Measurements from ENCODE around the gene CUZD1.

DNA sequence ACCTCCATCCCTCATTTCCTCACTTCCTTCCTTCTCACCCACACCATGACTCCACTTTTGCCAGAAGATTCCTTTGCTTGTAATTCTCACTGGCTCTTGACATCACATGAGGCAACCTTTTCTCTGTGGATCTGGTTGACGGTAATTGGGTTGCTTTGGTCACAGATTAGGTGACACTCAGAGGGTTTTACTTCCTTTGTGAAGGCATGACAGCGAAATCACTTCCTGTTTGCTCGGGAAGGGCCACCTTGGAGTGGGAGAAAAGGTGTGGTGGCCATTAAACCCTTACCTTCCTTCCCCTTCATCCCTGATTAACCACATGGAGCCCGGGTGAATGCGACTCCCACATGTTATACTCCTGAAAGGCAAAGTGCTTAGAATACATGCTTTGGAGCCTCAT lies 30.2 kb downstream of the CUZD1 start:
- TF ChIP-seq CTCF (IDR thresholded peaks at IDR 0.05) = no peak
- no peak for TF ChIP-seq POLR2A (IDR thresholded peaks at IDR 0.05)
